C4-2B (cell line): Measurements from ENCODE around the gene PGGHG.
"Not testable (repeated sequence)": the region's sequence is repeated elsewhere in the genome, so short reads cannot be mapped to it uniquely, and the experiment has no call there.

Experiments
- H3K27ac ChIP-seq: fragments of 450-650 bp; 2 replicates; pipeline ENCODE4 v1.5.1; 2017
- CTCF ChIP-seq: fragments of 450-650 bp; conservative IDR thresholded peaks from 2 replicates; pipeline ENCODE4 v1.5.1; 2017; ENCODE audit warnings: mild to moderate bottlenecking
- ZFX ChIP-seq: fragments of 450-650 bp; IDR thresholded peaks from 2 replicates; pipeline ENCODE4 v1.6.1; 2017

The PGGHG gene

GRCh38 chr11:316891-317301, 28.0 kb downstream of the PGGHG start:
- H3K27ac ChIP-seq: no peak overlapping the region
- TF ChIP-seq CTCF (no peak), ZFX (no peak)

GRCh38 chr11:317668-318404, 28.9 kb downstream of the PGGHG start:
- not testable (repeated sequence) for H3K27ac ChIP-seq

- H3K27ac ChIP-seq: not testable (repeated sequence)
These were observed 29.6 kb downstream of the PGGHG start for GRCh38 chr11:318405-319120.

GRCh38 chr11:319121-319887, 30.4 kb downstream of the PGGHG start:
- H3K27ac ChIP-seq: not testable (repeated sequence)

- H3K27ac ChIP-seq: peak overlapping the region; percentile 86; the same call in 1 of the 2 replicates
These were observed 31.0 kb downstream of the PGGHG start for GRCh38 chr11:319888-320273.

GRCh38 chr11:324156-324555, 35.2 kb downstream of the PGGHG start:
- H3K27ac ChIP-seq: no peak overlapping the region
- TF ChIP-seq ZFX (no peak), CTCF (no peak)

GRCh38 chr11:324593-325517, 35.9 kb downstream of the PGGHG start:
- H3K27ac ChIP-seq: not testable (repeated sequence)

GRCh38 chr11:325796-326591, 37.1 kb downstream of the PGGHG start:
- no peak for TF ChIP-seq CTCF
- no peak for TF ChIP-seq ZFX
- H3K27ac ChIP-seq: no peak overlapping the region

GRCh38 chr11:326592-326841, 37.6 kb downstream of the PGGHG start:
- TF ChIP-seq ZFX: no peak
- TF ChIP-seq CTCF: no peak
- no peak overlapping the region for H3K27ac ChIP-seq
